A673 (cell line): Measurements from ENCODE around the gene FGF22. TPM values are rescaled to one million over a fixed set of nuclear protein-coding genes. Genes with fewer than 3 reads are reported as not detected.
A peak's percentile ranks its signal among the peaks of the same experiment; 100 is the strongest.

Experiments
- BruUV-seq: library from RNA; stranded (reverse); fragments of 400-500 nt; replicated peaks from 2 replicates; lab custom pipeline; 2021; lab: Mats Ljungman, UMichigan
- CTCF ChIA-PET: fragments of 300-600 bp; sonication (Branson Sonifier 250); formaldehyde crosslinking; loops from one replicate; lab custom pipeline; 2022; ENCODE audit warnings: antibody characterized with exemption; lab: Charles Lee
- POLR2A ChIA-PET: fragments of 300-600 bp; sonication (Branson Sonifier 250); formaldehyde crosslinking; loops from one replicate; lab custom pipeline; 2022; ENCODE audit warnings: antibody characterized with exemption; ENCODE audit not compliant: low non-redundant PET; lab: Charles Lee
- DNase-seq: peaks from one replicate; pipeline ENCODE4 v3.0.0-alpha.2; 2015; ENCODE audit warnings: low spot score
- H3K27ac ChIP-seq: fragments of 200-600 bp; sonication (generic); 2 replicates; pipeline ENCODE4 v1.5.1; 2016; ENCODE audit warnings: mixed run types, low read depth, mild to moderate bottlenecking, mixed read lengths, antibody characterized with exemption, low read length; ENCODE audit not compliant: poor library complexity, severe bottlenecking
- H3K27me3 ChIP-seq: fragments of 200-600 bp; sonication (generic); replicated peaks from 2 replicates; pipeline ENCODE4 v1.6.1; 2017; ENCODE audit warnings: mixed run types, low read depth, mild to moderate bottlenecking, mixed read lengths, antibody characterized with exemption, low read length; ENCODE audit not compliant: insufficient read depth, poor library complexity
- H3K36me3 ChIP-seq: fragments of 200-600 bp; sonication (generic); 2 replicates; pipeline ENCODE4 v1.6.1; 2016; ENCODE audit warnings: mixed run types, mild to moderate bottlenecking, mixed read lengths, antibody characterized with exemption, low read length; ENCODE audit not compliant: insufficient read depth, poor library complexity, severe bottlenecking
- H3K4me1 ChIP-seq: fragments of 200-600 bp; sonication (generic); 2 replicates; pipeline ENCODE4 v1.6.1; 2017; ENCODE audit warnings: mixed run types, mild to moderate bottlenecking, mixed read lengths, antibody characterized with exemption, low read length; ENCODE audit not compliant: insufficient read depth, poor library complexity, severe bottlenecking
- H3K4me3 ChIP-seq: fragments of 200-600 bp; sonication (generic); 2 replicates; pipeline ENCODE4 v1.5.1; 2016; ENCODE audit warnings: low read depth, mixed run types, mild to moderate bottlenecking, mixed read lengths, low read length; ENCODE audit not compliant: poor library complexity, severe bottlenecking
- H3K9me3 ChIP-seq: fragments of 200-600 bp; sonication (generic); 2 replicates; pipeline ENCODE4 v1.6.1; 2016; ENCODE audit warnings: mixed run types, low read depth, mild to moderate bottlenecking, mixed read lengths, antibody characterized with exemption, low read length; ENCODE audit not compliant: poor library complexity, severe bottlenecking
- CTCF ChIP-seq: fragments of 300-800, 200-600 bp; sonication (generic); conservative IDR thresholded peaks from 2 replicates; pipeline ENCODE4 v1.5.1; 2017; ENCODE audit warnings: low read depth, mild to moderate bottlenecking, antibody characterized with exemption, low read length, moderate library complexity, mixed read lengths
- EZH2 ChIP-seq: fragments of 200-600 bp; sonication (generic); IDR thresholded peaks from 2 replicates; pipeline ENCODE4 v1.6.1; 2017; ENCODE audit warnings: borderline replicate concordance, low read depth, mild to moderate bottlenecking, mixed read lengths, antibody characterized with exemption, low read length; ENCODE audit not compliant: poor library complexity, severe bottlenecking
- intact Hi-C: fragments of 100-400 bp; cut with micrococcal nuclease; formaldehyde crosslinking; loops from one replicate; pipeline ENCODE4 v1.10.0; 2022; ENCODE audit not compliant: unreplicated experiment
- total RNA-seq: library from RNA; stranded (reverse); gene quantifications from 2 replicates; pipeline ENCODE4 v1.2.3, GENCODE V29; 2021

Gene FGF22
- total RNA-seq, 1 experiment from 2014 or later: 0.19 TPM

DNA sequence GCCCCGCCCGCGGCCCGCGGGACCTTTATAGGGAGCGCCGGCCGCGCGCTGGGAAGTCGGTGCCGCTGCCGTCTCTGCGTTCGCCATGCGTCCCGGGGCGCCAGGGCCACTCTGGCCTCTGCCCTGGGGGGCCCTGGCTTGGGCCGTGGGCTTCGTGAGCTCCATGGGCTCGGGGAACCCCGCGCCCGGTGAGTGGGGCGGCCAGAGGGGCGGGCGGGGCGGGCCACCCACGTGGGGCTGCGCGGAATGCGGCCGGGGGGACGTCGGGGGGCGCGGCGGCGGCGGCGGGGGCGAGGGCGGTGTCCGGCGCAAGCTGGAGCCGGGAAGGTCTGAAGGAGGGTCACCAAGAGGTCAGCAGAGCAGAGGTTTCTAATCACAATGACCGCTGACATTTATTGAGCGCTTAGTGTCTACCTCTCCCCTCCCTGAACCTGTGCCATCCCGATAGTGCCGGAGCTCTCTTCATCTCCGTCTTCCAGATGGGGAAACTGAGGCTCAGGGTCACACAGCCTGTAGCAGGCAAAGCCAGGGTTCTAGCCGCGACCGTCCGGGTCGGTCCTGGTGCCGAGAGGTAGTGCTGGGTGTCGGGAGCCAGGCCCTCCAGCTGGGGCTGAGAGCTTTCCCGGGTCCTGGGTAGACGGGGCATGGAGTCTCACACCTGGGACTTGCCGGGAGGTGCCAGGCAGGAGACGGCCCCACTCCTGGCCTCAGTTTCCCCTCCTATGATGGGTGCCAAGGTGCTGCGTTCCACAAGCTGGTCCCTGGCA is 36.8 kb downstream of the FGF22 start, which contains the start of gene FSTL3:
Gene FSTL3 (plus strand): TSS at position 54 of the 767 bp plus-strand sequence. CDS start 32 bp downstream, at position 86.
- TF ChIP-seq CTCF (no peak), EZH2 (no peak)
- no TSS peak for BruUV-seq
- peaks cover 7% of the 10 kb centered on the region for H3K27me3 ChIP-seq
- DNase-seq: no peak
- no peaks in the 10 kb centered on the region for H3K9me3 ChIP-seq
- peak within 1 kb of the TSS; percentile 33 for H3K4me3 ChIP-seq
- H3K27ac ChIP-seq: no peak within 1 kb of the TSS
- H3K4me1 ChIP-seq: peaks cover 27% of the 10 kb centered on the region
- CTCF ChIA-PET: no interaction called here
- intact Hi-C loops: no loop called here
- H3K36me3 ChIP-seq: no peaks in the 10 kb centered on the region
- POLR2A ChIA-PET: no interaction called here

DNA sequence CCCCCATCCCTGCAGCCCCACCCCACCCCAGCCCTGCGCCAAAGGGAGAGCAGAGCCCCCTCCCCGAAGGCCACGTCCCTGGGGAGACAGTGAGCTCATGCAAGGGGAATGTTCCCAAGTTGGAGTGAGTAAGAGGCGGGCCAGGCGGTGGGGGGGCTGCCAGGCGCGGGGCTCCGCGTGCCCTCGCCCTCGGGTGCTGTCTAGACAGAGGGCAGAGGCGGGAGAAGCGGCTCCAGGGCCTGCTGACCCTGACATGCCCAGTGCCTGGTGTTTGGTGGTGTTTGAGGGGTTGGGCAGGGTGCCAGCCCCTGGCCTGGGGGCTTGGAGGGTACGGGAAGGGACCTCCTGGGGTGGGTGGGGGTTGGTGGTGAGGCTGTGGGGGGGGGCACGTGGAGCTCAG is 37.5 kb downstream of the FGF22 start:
- no TSS peak for BruUV-seq
- DNase-seq: peak; percentile 70
- H3K36me3 ChIP-seq: no peaks in the 10 kb centered on the region
- peaks cover 7% of the 10 kb centered on the region for H3K27me3 ChIP-seq
- no peaks in the 10 kb centered on the region for H3K9me3 ChIP-seq
- peak overlapping the region; percentile 33 for H3K4me3 ChIP-seq
- peaks cover 27% of the 10 kb centered on the region for H3K4me1 ChIP-seq
- intact Hi-C loops: no loop called here
- TF ChIP-seq EZH2 (no peak), CTCF (no peak)
- H3K27ac ChIP-seq: no peak overlapping the region
- ChIA-PET POLR2A (no interaction called here), CTCF (interaction anchor here (1.0 kb wide), 1 partner anchor 57 kb away, joined by 6 read pairs; no protein-coding TSS in a partner anchor)

DNA sequence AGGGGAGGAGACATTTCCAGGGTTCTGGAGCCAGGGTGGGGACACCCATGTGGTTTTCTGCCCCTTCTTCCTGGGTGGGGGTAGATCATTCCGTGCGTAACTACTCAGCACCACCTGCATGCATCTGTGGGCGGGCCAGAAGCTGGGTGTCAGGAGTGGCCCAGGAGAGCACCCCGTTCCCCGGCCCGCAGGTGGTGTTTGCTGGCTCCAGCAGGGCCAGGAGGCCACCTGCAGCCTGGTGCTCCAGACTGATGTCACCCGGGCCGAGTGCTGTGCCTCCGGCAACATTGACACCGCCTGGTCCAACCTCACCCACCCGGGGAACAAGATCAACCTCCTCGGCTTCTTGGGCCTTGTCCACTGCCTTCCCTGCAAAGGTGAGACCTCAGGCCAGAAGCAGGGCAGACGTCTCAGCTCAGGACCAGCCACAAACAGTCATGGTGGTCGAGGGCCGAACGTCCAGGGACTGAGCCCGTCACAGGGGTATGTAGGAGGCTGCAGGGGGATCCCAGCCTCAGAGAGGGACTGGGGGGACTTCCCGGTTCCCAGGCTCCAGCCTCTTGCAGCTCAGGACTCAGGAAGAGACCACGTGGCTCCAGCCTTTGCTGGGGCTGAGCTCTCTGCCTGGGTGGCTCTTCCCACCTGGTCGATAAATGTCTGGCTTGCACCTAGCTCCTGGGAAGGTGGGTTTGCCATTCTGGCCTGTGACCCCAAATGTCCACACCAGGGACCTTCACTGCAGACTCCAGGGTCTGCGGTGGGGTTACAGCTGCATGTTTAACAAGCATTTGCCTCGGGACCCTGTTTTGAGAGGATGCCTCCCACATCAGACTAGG is 38.1 kb downstream of the FGF22 start:
- BruUV-seq: no TSS peak
- DNase-seq: no peak
- ChIA-PET POLR2A (no interaction called here), CTCF (interaction anchor here (1.0 kb wide), 1 partner anchor 56 kb away, joined by 6 read pairs; no protein-coding TSS in a partner anchor)
- no peak overlapping the region for H3K27ac ChIP-seq
- no peaks in the 10 kb centered on the region for H3K36me3 ChIP-seq
- intact Hi-C loops: no loop called here
- H3K27me3 ChIP-seq: peaks cover 7% of the 10 kb centered on the region
- H3K4me3 ChIP-seq: no peak overlapping the region
- no peaks in the 10 kb centered on the region for H3K9me3 ChIP-seq
- peaks cover 27% of the 10 kb centered on the region for H3K4me1 ChIP-seq
- no peak for TF ChIP-seq CTCF
- no peak for TF ChIP-seq EZH2
